Neural cell (in vitro differentiated cells): Measurements from ENCODE around the gene ARAP2. TPM values are rescaled to one million over a fixed set of nuclear protein-coding genes. Genes with fewer than 3 reads are reported as not detected.

Experiments
- H2AFZ ChIP-seq: fragments of 200-600, 300-800 bp; sonication (generic), shearing (Covaris generic); 2 replicates; pipeline ENCODE4 v1.6.0; 2014; ENCODE audit warnings: low read depth, mild to moderate bottlenecking, antibody characterized with exemption, low read length, moderate library complexity
- H3F3A ChIP-seq: fragments of 200-600 bp; shearing (Covaris generic); 2 replicates; pipeline ENCODE4 v1.6.1; 2016; ENCODE audit warnings: mild to moderate bottlenecking, moderate library complexity, mixed read lengths, antibody characterized with exemption, low read length; ENCODE audit not compliant: insufficient read depth, poor library complexity, severe bottlenecking
- H3K27ac ChIP-seq: fragments of 200-600, 300-800 bp; sonication (generic), shearing (Covaris generic); 2 replicates; pipeline ENCODE4 v1.5.1; 2014; ENCODE audit warnings: mild to moderate bottlenecking, low read length, moderate library complexity
- H3K27me3 ChIP-seq: fragments of 300-800, 200-600 bp; sonication (generic), shearing (Covaris generic); 2 replicates; pipeline ENCODE4 v1.6.0; 2014; ENCODE audit warnings: mild to moderate bottlenecking, low read depth, low read length, moderate library complexity; ENCODE audit not compliant: insufficient read depth
- H3K36me3 ChIP-seq: fragments of 300-800, 200-600 bp; sonication (generic), shearing (Covaris generic); 2 replicates; pipeline ENCODE4 v1.5.1; 2014; ENCODE audit warnings: mild to moderate bottlenecking, antibody characterized with exemption, low read length, moderate library complexity; ENCODE audit not compliant: insufficient read depth
- H3K4me2 ChIP-seq: fragments of 300-800, 200-600 bp; sonication (generic), shearing (Covaris generic); 2 replicates; pipeline ENCODE4 v1.6.0; 2014; ENCODE audit warnings: mild to moderate bottlenecking, low read length
- H3K4me3 ChIP-seq: fragments of 300-800, 200-600 bp; sonication (generic), shearing (Covaris generic); 2 replicates; pipeline ENCODE4 v1.5.1; 2014; ENCODE audit warnings: mild to moderate bottlenecking, low read length, moderate library complexity
- H3K79me2 ChIP-seq: fragments of 200-600 bp; shearing (Covaris generic); replicated peaks from 2 replicates; pipeline ENCODE4 v1.6.0; 2014; ENCODE audit warnings: mild to moderate bottlenecking, low read length, moderate library complexity; ENCODE audit not compliant: insufficient read depth
- H3K9ac ChIP-seq: fragments of 300-800, 200-600 bp; sonication (generic), shearing (Covaris generic); 2 replicates; pipeline ENCODE4 v1.6.1; 2016; ENCODE audit warnings: mild to moderate bottlenecking, low read length, mixed read lengths
- H3K9me2 ChIP-seq: fragments of 200-600 bp; shearing (Covaris generic); 2 replicates; pipeline ENCODE4 v1.6.1; 2016; ENCODE audit warnings: mild to moderate bottlenecking, low read length, mixed read lengths; ENCODE audit not compliant: insufficient read depth
- H3K9me3 ChIP-seq: fragments of 200-600, 300-800 bp; sonication (generic), shearing (Covaris generic); 2 replicates; pipeline ENCODE4 v1.6.1; 2016; ENCODE audit warnings: mild to moderate bottlenecking, mixed run types, low read length, moderate library complexity, mixed read lengths
- H4K20me1 ChIP-seq: fragments of 200-600 bp; shearing (Covaris generic); 2 replicates; pipeline ENCODE4 v1.6.1; 2016; ENCODE audit warnings: mild to moderate bottlenecking, mixed run types; ENCODE audit not compliant: insufficient read depth
- CTCF ChIP-seq: fragments of 450-650 bp; IDR thresholded peaks from 2 replicates; pipeline ENCODE4 v1.5.1; 2014; ENCODE audit warnings: antibody characterized with exemption, mild to moderate bottlenecking, moderate library complexity; ENCODE audit not compliant: poor library complexity, severe bottlenecking
- EP300 ChIP-seq: fragments of 450-650 bp; conservative IDR thresholded peaks from 2 replicates; pipeline ENCODE4 v1.6.1; 2014; ENCODE audit warnings: antibody characterized with exemption, mild to moderate bottlenecking, moderate library complexity; ENCODE audit not compliant: poor library complexity, severe bottlenecking
- EZH2 ChIP-seq: fragments of 200-600, 300-800 bp; shearing (Covaris generic), sonication (generic); IDR thresholded peaks from 2 replicates; pipeline ENCODE4 v1.6.1; 2014; ENCODE audit warnings: antibody characterized with exemption, low read length, borderline replicate concordance, mild to moderate bottlenecking; ENCODE audit not compliant: insufficient read depth, poor library complexity, severe bottlenecking
- MXI1 ChIP-seq: fragments of 450-650 bp; conservative IDR thresholded peaks from 2 replicates; pipeline ENCODE4 v1.6.1; 2014; ENCODE audit warnings: antibody characterized with exemption, mild to moderate bottlenecking; ENCODE audit not compliant: poor library complexity, severe bottlenecking
- POLR2AphosphoS5 ChIP-seq: IDR thresholded peaks from 2 replicates; pipeline ENCODE4 v1.6.1; 2012
- RAD21 ChIP-seq: fragments of 450-650 bp; conservative IDR thresholded peaks from 2 replicates; pipeline ENCODE4 v1.6.1; 2014; ENCODE audit warnings: antibody characterized with exemption, mild to moderate bottlenecking, moderate library complexity
- REST ChIP-seq: IDR thresholded peaks from 2 replicates; pipeline ENCODE4 v1.6.1; 2012; ENCODE audit warnings: borderline replicate concordance
- SMC3 ChIP-seq: fragments of 450-650 bp; conservative IDR thresholded peaks from 2 replicates; pipeline ENCODE4 v1.6.1; 2014; ENCODE audit warnings: antibody characterized with exemption, mild to moderate bottlenecking, moderate library complexity; ENCODE audit not compliant: poor library complexity
- TAF1 ChIP-seq: IDR thresholded peaks from 2 replicates; pipeline ENCODE4 v1.6.1; 2012; ENCODE audit warnings: low read depth
- polyA plus RNA-seq: library from polyadenylated mRNA; depleted of rRNA; stranded (reverse); fragments of >200 nt; gene quantifications from 2 replicates; pipeline ENCODE4 v1.2.3, GENCODE V29; 2014

The ARAP2 gene
- polyA plus RNA-seq, 1 donor from 2014 or later: 2.1 TPM

GRCh38 chr4:36082817-36083216 is 161.5 kb downstream of the ARAP2 start:
- Histone ChIP-seq H3K4me2 (no peak overlapping the region), H3K27ac (no peak overlapping the region), H2AFZ (no peak overlapping the region), H3K79me2 (no peaks in the 10 kb centered on the region), H3F3A (no peaks in the 10 kb centered on the region), H3K4me3 (no peak overlapping the region), H3K9ac (no peak overlapping the region), H3K9me2 (no peaks in the 10 kb centered on the region), H3K36me3 (no peaks in the 10 kb centered on the region), H4K20me1 (no peaks in the 10 kb centered on the region), H3K9me3 (no peaks in the 10 kb centered on the region), H3K27me3 (no peaks in the 10 kb centered on the region)
- TF ChIP-seq MXI1 (no peak), EZH2 (no peak), TAF1 (no peak), POLR2AphosphoS5 (no peak), CTCF (no peak), EP300 (no peak), SMC3 (no peak), RAD21 (no peak), REST (no peak)

- H3K27me3 ChIP-seq: no peaks in the 10 kb centered on the region
- no peak overlapping the region for H3K4me3 ChIP-seq
- no peaks in the 10 kb centered on the region for H3K79me2 ChIP-seq
- no peak overlapping the region for H3K9ac ChIP-seq
- no peaks in the 10 kb centered on the region for H3K9me3 ChIP-seq
- no peak overlapping the region for H2AFZ ChIP-seq
- H3K4me2 ChIP-seq: no peak overlapping the region
- no peaks in the 10 kb centered on the region for H4K20me1 ChIP-seq
- H3K36me3 ChIP-seq: no peaks in the 10 kb centered on the region
- H3K27ac ChIP-seq: no peak overlapping the region
- no peaks in the 10 kb centered on the region for H3F3A ChIP-seq
- TF ChIP-seq POLR2AphosphoS5 (no peak), EP300 (no peak), REST (no peak), TAF1 (no peak), MXI1 (no peak), EZH2 (no peak), CTCF (no peak), SMC3 (no peak), RAD21 (no peak)
- H3K9me2 ChIP-seq: no peaks in the 10 kb centered on the region
Observed at GRCh38 chr4:36081185-36081584, 163.1 kb downstream of the ARAP2 start.
